HepG2 (cell line): ENCODE results near the gene TMEM196. TPM values are rescaled to one million over a fixed set of nuclear protein-coding genes. Genes with fewer than 3 reads are reported as not detected.

Experiments used
- ATAC-seq: fragments of 200-7000 bp; cut with Tn5 transposase; 3 replicates; pipeline ENCODE4 v1.9.1; 2020; ENCODE audit warnings: mild to moderate bottlenecking, moderate library complexity
- Bru-seq: library from RNA; stranded (reverse); fragments of 400-500 nt; gene quantifications from one replicate; lab custom pipeline; 2021; lab: Mats Ljungman, UMichigan
- BruChase-seq, 2 experiments: library from RNA; stranded (reverse); fragments of 400-500 nt; gene quantifications; one replicate each; lab custom pipeline; 2021; lab: Mats Ljungman, UMichigan
- BruUV-seq: library from RNA; stranded (reverse); fragments of 400-500 nt; replicated peaks from 2 replicates; lab custom pipeline; 2021; lab: Mats Ljungman, UMichigan
- CTCF ChIA-PET: fragments of 300-600 bp; formaldehyde crosslinking; extraction: SDS; loops from one replicate; lab custom pipeline; 2021; ENCODE audit warnings: low total read pairs, inconsistent platforms, low intra/inter-chr PET ratio; lab: Yijun Ruan, JAX
- POLR2A ChIA-PET: fragments of 350-600 bp; sonication (Branson Sonifier 250); formaldehyde crosslinking; loops from one replicate; lab custom pipeline; 2020; ENCODE audit warnings: antibody characterized with exemption, inconsistent platforms; lab: Yijun Ruan, JAX
- DNase-seq: peaks from one replicate; pipeline ENCODE4 v3.0.0-alpha.2; 2015; ENCODE audit warnings: low spot score
- FAIRE-seq: peaks from 3 replicates; lab custom pipeline; 2011; peaks lifted over from hg19 to GRCh38; lab: Jason Lieb, UNC
- H2AFZ ChIP-seq: one replicate; pipeline ENCODE4 v1.6.1; 2011; ENCODE audit warnings: low read length, inconsistent platforms
- H3K27ac ChIP-seq: fragments of 300-600 bp; 3 replicates; pipeline ENCODE4 v1.8.0; 2011; ENCODE audit warnings: mixed run types, mild to moderate bottlenecking, mixed read lengths, low read length, inconsistent platforms; ENCODE audit not compliant: insufficient read depth; ENCODE audit errors: extremely low read length
- H3K27me3 ChIP-seq, 2 experiments: fragments of 200-600 bp in 1 of 2; 2 replicates in 1 of 2; 3 replicates in 1 of 2; pipeline versions ENCODE4 v1.6.0 to v1.8.0; 2011; ENCODE audit warnings: low read length in 2 of 2, mild to moderate bottlenecking in 2 of 2, moderate library complexity in 2 of 2, inconsistent platforms in 1 of 2; ENCODE audit not compliant: insufficient read depth in 2 of 2, control insufficient read depth in 1 of 2
- H3K36me3 ChIP-seq, 2 experiments: fragments of 200-600 bp in 1 of 2; replicated peaks in 1 of 2; 2 replicates in 1 of 2; 3 replicates in 1 of 2; pipeline versions ENCODE4 v1.5.1 to v1.8.0; 2011; ENCODE audit warnings: low read length in 2 of 2, inconsistent platforms in 1 of 2; ENCODE audit not compliant: insufficient read depth in 2 of 2, control insufficient read depth in 1 of 2
- H3K4me1 ChIP-seq: 2 replicates; pipeline ENCODE4 v1.5.1; 2012; ENCODE audit warnings: low read length, inconsistent platforms; ENCODE audit not compliant: insufficient read depth
- H3K4me2 ChIP-seq: 2 replicates; pipeline ENCODE4 v1.6.0; 2011; ENCODE audit warnings: low read depth, low read length, inconsistent platforms
- H3K4me3 ChIP-seq, 3 experiments: fragments of 200-600 bp in 1 of 3; sonication (generic), shearing (Covaris generic) in 1 of 3; replicated peaks in 1 of 3; 2 replicates each; pipeline ENCODE4 v1.5.1; 2011 to 2016; ENCODE audit warnings: low read length in 3 of 3, inconsistent platforms in 2 of 3, low read depth in 2 of 3, mild to moderate bottlenecking in 2 of 3, control low read depth in 1 of 3, mixed read lengths in 1 of 3; ENCODE audit not compliant: insufficient read depth in 1 of 3
- H3K79me2 ChIP-seq: one replicate; pipeline ENCODE4 v1.6.1; 2011; ENCODE audit warnings: low read length, inconsistent platforms; ENCODE audit not compliant: insufficient read depth
- H3K9ac ChIP-seq: 2 replicates; pipeline ENCODE4 v1.6.0; 2011; ENCODE audit warnings: mild to moderate bottlenecking, low read depth, low read length, inconsistent platforms; ENCODE audit not compliant: insufficient read depth
- H3K9me3 ChIP-seq: 2 replicates; pipeline ENCODE4 v1.5.1; 2012; ENCODE audit warnings: mild to moderate bottlenecking, low read length
- H4K20me1 ChIP-seq: 2 replicates; pipeline ENCODE4 v1.6.0; 2011; ENCODE audit warnings: inconsistent platforms, mild to moderate bottlenecking, low read length, moderate library complexity; ENCODE audit not compliant: insufficient read depth
- ZFP41 ChIP-seq: sonication (generic); formaldehyde crosslinking; IDR thresholded peaks from 2 replicates; pipeline ENCODE4 v1.4.0; 2020; ENCODE audit warnings: mild to moderate bottlenecking, missing genetic modification reagents, borderline replicate concordance
- WGBS: methylation state at CpG from one replicate; pipeline ENCODE4 v1.1.6; 2017; ENCODE audit warnings: low lambda C conversion rate; 5-methylcytosine and 5-hydroxymethylcytosine counted together
- in situ Hi-C: cut with HindIII; loops from 2 replicates; pipeline ENCODE4 v1.10.0; 2017; ENCODE audit warnings: low pct_unique_long_range_greater_than_20kb; ENCODE audit not compliant: extremely low pct_ligation_motif_present
- intact Hi-C: fragments of 100-400 bp; cut with micrococcal nuclease; formaldehyde crosslinking; loops from one replicate; pipeline ENCODE4 v1.10.0; 2022; ENCODE audit not compliant: unreplicated experiment
- long read RNA-seq, 2 experiments: library from RNA in 1 of 2; library from polyadenylated mRNA in 1 of 2; stranded (forward) in 1 of 2; unstranded in 1 of 2; transcript quantifications; one replicate each; pipeline ENCODE4 v2.0.0, GENCODE V29; 2019 to 2022
- polyA minus RNA-seq, 3 experiments: library from RNA; depleted of rRNA, polyadenylated mRNA; stranded (reverse); fragments of >200 nt; gene quantifications; 2 replicates each; pipeline ENCODE4 v1.2.3, GENCODE V29; 2011; ENCODE audit warnings: low replicate concordance in 1 of 3
- polyA plus RNA-seq, 8 experiments: library from polyadenylated mRNA; depleted of rRNA in 3 of 8; stranded (reverse) in 7 of 8; unstranded in 1 of 8; fragments of >200 nt; fragmentation: Illumina TruSeq in 4 of 8; extraction: Trizol in 4 of 8; gene quantifications; 2 replicates each; pipeline versions ENCODE4 v1.2.1 to v1.2.3, GENCODE V29; 2011 to 2016; ENCODE audit warnings: low read depth in 4 of 8, missing spikeins in 1 of 8, mixed read lengths in 1 of 8; ENCODE audit not compliant: insufficient read depth in 1 of 8
- total RNA-seq, 5 experiments: library from RNA; depleted of rRNA; stranded (reverse); fragments of >200 nt; fragmentation: Illumina TruSeq; extraction: Trizol; gene quantifications; 2 replicates each; pipeline ENCODE4 v1.2.3, GENCODE V29; 2016; ENCODE audit warnings: low read depth in 1 of 5
- TF ChIP-seq, protein P1 (sequence below), 2 experiments: IDR thresholded peaks; 2 replicates each; pipeline ENCODE4 v1.6.1; 2011 to 2012; ENCODE audit warnings: low read length in 2 of 2, borderline replicate concordance in 1 of 2, low read depth in 1 of 2, mild to moderate bottlenecking in 1 of 2, moderate library complexity in 1 of 2

Gene TMEM196
- total RNA-seq (2016; rRNA removed; fragmentation: Illumina TruSeq; extraction: Trizol) (not detected in 2 replicates), polyA plus RNA-seq (2011; rRNA removed) (not detected in 2 replicates), polyA minus RNA-seq (2011; rRNA and poly(A)+ RNA removed; ENCODE audit: low replicate concordance) (not detected in 2 replicates), Bru-seq, nascent RNA (not detected), BruChase-seq, experiment 1, labeled RNA remaining after a 6-hour chase (not detected), BruChase-seq, experiment 2, labeled RNA remaining after a 2-hour chase (not detected)
- not detected in 2 replicates for total RNA-seq (2016; cell fraction: cytosol; rRNA removed; fragmentation: Illumina TruSeq; extraction: Trizol; ENCODE audit: low read depth)
- total RNA-seq (2016; cell fraction: insoluble cytoplasmic fraction; rRNA removed; fragmentation: Illumina TruSeq; extraction: Trizol), result not detected in 2 replicates
- not detected in 2 replicates for total RNA-seq (2016; cell fraction: membrane; rRNA removed; fragmentation: Illumina TruSeq; extraction: Trizol)
- total RNA-seq (2016; cell fraction: nucleus; rRNA removed; fragmentation: Illumina TruSeq; extraction: Trizol), result not detected in 2 replicates
- polyA plus RNA-seq (2011; cell fraction: cytosol; rRNA removed), result not detected in 2 replicates
- not detected in 2 replicates for polyA plus RNA-seq (2011; cell fraction: nucleus; rRNA removed)
- not detected in 2 replicates for polyA plus RNA-seq (2012)
- not detected in 2 replicates for polyA plus RNA-seq (2016; cell fraction: cytosol; fragmentation: Illumina TruSeq; extraction: Trizol; ENCODE audit: low read depth)
- not detected in 2 replicates for polyA plus RNA-seq (2016; cell fraction: insoluble cytoplasmic fraction; fragmentation: Illumina TruSeq; extraction: Trizol; ENCODE audit: low read depth)
- not detected in 2 replicates for polyA plus RNA-seq (2016; cell fraction: membrane; fragmentation: Illumina TruSeq; extraction: Trizol; ENCODE audit: low read depth)
- polyA plus RNA-seq (2016; cell fraction: nucleus; fragmentation: Illumina TruSeq; extraction: Trizol; ENCODE audit: insufficient read depth, low read depth), result not detected in 2 replicates
- polyA minus RNA-seq (2011; cell fraction: cytosol; rRNA and poly(A)+ RNA removed), result not detected in 2 replicates
- not detected in 2 replicates for polyA minus RNA-seq (2011; cell fraction: nucleus; rRNA and poly(A)+ RNA removed)
- long read RNA-seq, experiment 1, result 0 reads
- long read RNA-seq, experiment 2, result 0 reads

DNA sequence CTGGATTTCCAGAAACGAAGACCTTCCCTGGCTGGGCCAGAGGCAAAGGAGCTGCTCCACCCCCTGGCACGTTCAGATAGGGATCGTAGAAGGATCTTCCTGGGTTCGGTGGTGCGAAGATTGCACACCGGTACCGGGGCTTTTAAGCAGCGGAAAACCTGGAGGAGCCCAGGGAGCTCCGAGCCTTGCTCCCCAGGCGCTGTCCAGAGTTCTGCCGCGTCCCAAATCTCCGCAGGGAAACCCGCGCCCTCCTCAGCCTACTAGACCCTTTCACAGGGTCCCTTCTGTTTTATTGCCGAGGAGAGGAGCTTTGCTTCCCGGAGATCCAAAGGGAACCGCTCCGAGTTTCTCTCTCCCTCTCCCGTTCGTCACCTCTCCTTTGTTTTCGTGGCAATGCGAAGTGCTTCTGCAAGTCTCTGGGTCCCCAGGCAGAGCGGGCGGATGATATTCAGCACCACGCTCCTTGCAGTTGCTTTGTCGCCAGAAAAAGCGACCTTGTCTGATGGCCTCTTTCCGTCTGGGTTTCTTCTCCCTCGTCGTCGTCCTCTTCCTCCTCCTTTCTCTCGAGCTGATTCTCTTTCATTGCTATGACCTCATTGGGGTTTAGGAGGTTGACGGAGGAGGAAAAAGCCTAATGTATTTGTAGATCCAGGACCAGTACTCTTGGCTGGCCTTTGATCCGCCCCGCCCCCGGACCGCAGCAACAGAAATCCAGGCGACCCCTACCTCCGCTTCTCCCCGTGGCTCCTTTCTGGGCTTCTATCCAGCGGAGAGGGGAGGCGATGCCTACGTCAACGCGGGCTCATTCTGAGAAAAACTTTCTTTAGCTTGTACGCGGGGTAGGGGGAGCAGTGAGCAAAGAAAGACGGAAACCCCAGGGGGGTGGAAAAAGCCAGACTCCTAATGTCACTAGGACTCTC, at the start of gene TMEM196:
Gene TMEM196 (minus strand): TSS at position 777 of the 920 bp plus-strand sequence. CDS start 921 bp downstream, outside the sequence.
- in situ Hi-C loops (loop anchor here (25.0 kb wide), 1 partner anchor 539 kb away; no protein-coding TSS in a partner anchor), intact Hi-C loops (no loop called here)
- no peak within 1 kb of the TSS for H2AFZ ChIP-seq
- H3K27ac ChIP-seq, result no peak within 1 kb of the TSS
- ChIA-PET CTCF (no interaction called here), POLR2A (no interaction called here)
- ATAC-seq (peak; percentile 66), DNase-seq (no peak), FAIRE-seq (no peak)
- WGBS, result 15% methylated on average over 43 of the region's 49 CpGs
- peaks cover 0 to 2% of the 10 kb centered on the region in 2 experiments; a peak in 1 of 5 replicates for H3K27me3 ChIP-seq
- H3K9ac ChIP-seq, result no peak within 1 kb of the TSS
- no peaks in the 10 kb centered on the region for H3K36me3 ChIP-seq
- H3K4me3 ChIP-seq, result no peak within 1 kb of the TSS
- no TSS peak for BruUV-seq
- no peaks in the 10 kb centered on the region for H4K20me1 ChIP-seq
- H3K4me1 ChIP-seq, result no peaks in the 10 kb centered on the region
- no peaks in the 10 kb centered on the region for H3K9me3 ChIP-seq
- TF ChIP-seq ZFP41 (CRISPR knock-in tag), result no peak
- TF ChIP-seq, protein P1, sequence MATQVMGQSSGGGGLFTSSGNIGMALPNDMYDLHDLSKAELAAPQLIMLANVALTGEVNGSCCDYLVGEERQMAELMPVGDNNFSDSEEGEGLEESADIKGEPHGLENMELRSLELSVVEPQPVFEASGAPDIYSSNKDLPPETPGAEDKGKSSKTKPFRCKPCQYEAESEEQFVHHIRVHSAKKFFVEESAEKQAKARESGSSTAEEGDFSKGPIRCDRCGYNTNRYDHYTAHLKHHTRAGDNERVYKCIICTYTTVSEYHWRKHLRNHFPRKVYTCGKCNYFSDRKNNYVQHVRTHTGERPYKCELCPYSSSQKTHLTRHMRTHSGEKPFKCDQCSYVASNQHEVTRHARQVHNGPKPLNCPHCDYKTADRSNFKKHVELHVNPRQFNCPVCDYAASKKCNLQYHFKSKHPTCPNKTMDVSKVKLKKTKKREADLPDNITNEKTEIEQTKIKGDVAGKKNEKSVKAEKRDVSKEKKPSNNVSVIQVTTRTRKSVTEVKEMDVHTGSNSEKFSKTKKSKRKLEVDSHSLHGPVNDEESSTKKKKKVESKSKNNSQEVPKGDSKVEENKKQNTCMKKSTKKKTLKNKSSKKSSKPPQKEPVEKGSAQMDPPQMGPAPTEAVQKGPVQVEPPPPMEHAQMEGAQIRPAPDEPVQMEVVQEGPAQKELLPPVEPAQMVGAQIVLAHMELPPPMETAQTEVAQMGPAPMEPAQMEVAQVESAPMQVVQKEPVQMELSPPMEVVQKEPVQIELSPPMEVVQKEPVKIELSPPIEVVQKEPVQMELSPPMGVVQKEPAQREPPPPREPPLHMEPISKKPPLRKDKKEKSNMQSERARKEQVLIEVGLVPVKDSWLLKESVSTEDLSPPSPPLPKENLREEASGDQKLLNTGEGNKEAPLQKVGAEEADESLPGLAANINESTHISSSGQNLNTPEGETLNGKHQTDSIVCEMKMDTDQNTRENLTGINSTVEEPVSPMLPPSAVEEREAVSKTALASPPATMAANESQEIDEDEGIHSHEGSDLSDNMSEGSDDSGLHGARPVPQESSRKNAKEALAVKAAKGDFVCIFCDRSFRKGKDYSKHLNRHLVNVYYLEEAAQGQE (IDR thresholded peaks at IDR 0.05; ENCODE audit: borderline replicate concordance in 1 of 2, low read depth in 1 of 2, low read length in 2 of 2), result peak; percentile 30 to 88
- H3K79me2 ChIP-seq, result no peaks in the 10 kb centered on the region
- H3K4me2 ChIP-seq, result no peak within 1 kb of the TSS
